ENCODE data around the gene ATP8A2. TPM values are rescaled to one million over a fixed set of nuclear protein-coding genes. Genes with fewer than 3 reads are reported as not detected.

ATP8A2 gene
- total RNA-seq, 2 donors from 2014 or later: 0.23 to 6.1 TPM

GRCh38 chr13:25660996-25661395, 289.2 kb downstream of the ATP8A2 start:
- 81% methylated on average over 5 of the region's 5 CpGs for WGBS
- no peak for TF ChIP-seq POLR2AphosphoS5 (IDR thresholded peaks at IDR 0.05)
- no peak for TF ChIP-seq CTCF (IDR thresholded peaks at IDR 0.05)
- no peak for TF ChIP-seq POLR2A (IDR thresholded peaks at IDR 0.05)
- H3K4me1 ChIP-seq (replicated peaks): no peaks in the 10 kb centered on the region
- H3K9me3 ChIP-seq: no peaks in the 10 kb centered on the region
- no peak for DNase-seq (ENCODE audit: low spot score)
- H3K36me3 ChIP-seq: no peaks in the 10 kb centered on the region
- intact Hi-C loops (cut with DNase I): no loop called here
- no peaks in the 10 kb centered on the region for H3K27me3 ChIP-seq (replicated peaks; ENCODE audit: insufficient read depth)
- H3K4me3 ChIP-seq: no peak overlapping the region
- H3K27ac ChIP-seq: no peak overlapping the region

- 79% methylated on average over 1 of the region's 1 CpG for WGBS
- H3K4me1 ChIP-seq (replicated peaks): no peaks in the 10 kb centered on the region
- H3K27ac ChIP-seq: no peak overlapping the region
- no peak overlapping the region for H3K4me3 ChIP-seq
- intact Hi-C loops (cut with DNase I): no loop called here
- no peaks in the 10 kb centered on the region for H3K27me3 ChIP-seq (replicated peaks; ENCODE audit: insufficient read depth)
- H3K9me3 ChIP-seq: no peaks in the 10 kb centered on the region
- no peak for DNase-seq (ENCODE audit: low spot score)
- TF ChIP-seq POLR2AphosphoS5 (IDR thresholded peaks at IDR 0.05) (no peak), POLR2A (IDR thresholded peaks at IDR 0.05) (no peak), CTCF (IDR thresholded peaks at IDR 0.05) (no peak)
- H3K36me3 ChIP-seq: no peaks in the 10 kb centered on the region
These were observed 290.7 kb downstream of the ATP8A2 start for GRCh38 chr13:25662516-25662915.

GRCh38 chr13:25668345-25668744, 296.6 kb downstream of the ATP8A2 start:
- no peak overlapping the region for H3K4me3 ChIP-seq
- TF ChIP-seq POLR2AphosphoS5 (IDR thresholded peaks at IDR 0.05): no peak
- no peak for TF ChIP-seq CTCF (IDR thresholded peaks at IDR 0.05)
- TF ChIP-seq POLR2A (IDR thresholded peaks at IDR 0.05): no peak
- DNase-seq (ENCODE audit: low spot score): no peak
- H3K9me3 ChIP-seq: no peaks in the 10 kb centered on the region
- no peaks in the 10 kb centered on the region for H3K36me3 ChIP-seq
- H3K4me1 ChIP-seq (replicated peaks): no peaks in the 10 kb centered on the region
- intact Hi-C loops (cut with DNase I): no loop called here
- no peak overlapping the region for H3K27ac ChIP-seq
- H3K27me3 ChIP-seq (replicated peaks; ENCODE audit: insufficient read depth): no peaks in the 10 kb centered on the region

- Histone ChIP-seq H3K36me3 (no peaks in the 10 kb centered on the region), H3K4me3 (no peak overlapping the region), H3K4me1 (replicated peaks) (peaks cover 2% of the 10 kb centered on the region), H3K27me3 (replicated peaks; ENCODE audit: insufficient read depth) (no peaks in the 10 kb centered on the region), H3K27ac (no peak overlapping the region), H3K9me3 (no peaks in the 10 kb centered on the region)
- TF ChIP-seq POLR2A (IDR thresholded peaks at IDR 0.05): no peak
- no peak for TF ChIP-seq POLR2AphosphoS5 (IDR thresholded peaks at IDR 0.05)
- no peak for TF ChIP-seq CTCF (IDR thresholded peaks at IDR 0.05)
- no peak for DNase-seq (ENCODE audit: low spot score)
- intact Hi-C loops (cut with DNase I): no loop called here
- 78% methylated on average over 5 of the region's 5 CpGs for WGBS
These were observed 301.9 kb downstream of the ATP8A2 start for GRCh38 chr13:25673711-25674110.

GRCh38 chr13:25674371-25674770, 302.6 kb downstream of the ATP8A2 start:
- no peak overlapping the region for H3K4me3 ChIP-seq
- no peak for TF ChIP-seq POLR2AphosphoS5 (IDR thresholded peaks at IDR 0.05)
- no peak for TF ChIP-seq CTCF (IDR thresholded peaks at IDR 0.05)
- no peak for TF ChIP-seq POLR2A (IDR thresholded peaks at IDR 0.05)
- intact Hi-C loops (cut with DNase I): no loop called here
- no peak overlapping the region for H3K27ac ChIP-seq
- no peaks in the 10 kb centered on the region for H3K27me3 ChIP-seq (replicated peaks; ENCODE audit: insufficient read depth)
- 77% methylated on average over 4 of the region's 4 CpGs for WGBS
- DNase-seq (ENCODE audit: low spot score): no peak
- no peaks in the 10 kb centered on the region for H3K9me3 ChIP-seq
- peaks cover 2% of the 10 kb centered on the region for H3K4me1 ChIP-seq (replicated peaks)
- H3K36me3 ChIP-seq: no peaks in the 10 kb centered on the region
